GM12878 (cell line): ENCODE results near the gene SEMA3B. TPM values are rescaled to one million over a fixed set of nuclear protein-coding genes. Genes with fewer than 3 reads are reported as not detected.

Source experiments
- ATAC-seq: fragments of 200-7000 bp; cut with Tn5 transposase; 3 replicates; pipeline ENCODE4 v1.9.1; 2020; ENCODE audit warnings: mild to moderate bottlenecking, moderate library complexity
- BruUV-seq: library from RNA; stranded (reverse); fragments of 400-500 nt; replicated peaks from 2 replicates; lab custom pipeline; 2021; lab: Mats Ljungman, UMichigan
- CTCF ChIA-PET: fragments of 300-600 bp; sonication (Branson Sonifier 250); formaldehyde crosslinking; extraction: SDS; loops from one replicate; lab custom pipeline; 2021; ENCODE audit warnings: inconsistent platforms; lab: Yijun Ruan, JAX
- POLR2A ChIA-PET: fragments of 350-600 bp; formaldehyde crosslinking; extraction: SDS; loops from one replicate; lab custom pipeline; 2021; ENCODE audit warnings: inconsistent platforms; lab: Charles Lee
- RAD21 ChIA-PET: fragments of 300-600 bp; sonication (Branson Sonifier 250); formaldehyde crosslinking; loops from one replicate; lab custom pipeline; 2023; ENCODE audit warnings: antibody characterized with exemption; ENCODE audit not compliant: unreplicated experiment; lab: Charles Lee
- SMC1A ChIA-PET: fragments of 300-600 bp; sonication (Branson Sonifier 250); formaldehyde crosslinking; loops from one replicate; lab custom pipeline; 2023; ENCODE audit not compliant: unreplicated experiment, uncharacterized antibody; lab: Charles Lee
- DNase-seq: peaks from one replicate; pipeline ENCODE4 v3.0.0-alpha.2; 2011; ENCODE audit warnings: low read depth, low spot score
- FAIRE-seq: peaks from 3 replicates; lab custom pipeline; 2011; peaks lifted over from hg19 to GRCh38; lab: Jason Lieb, UNC
- H2AFZ ChIP-seq: 2 replicates; pipeline ENCODE4 v1.6.0; 2011; ENCODE audit warnings: low read depth, low read length, control low read depth; ENCODE audit not compliant: control insufficient read depth
- H3K27ac ChIP-seq: 2 replicates; pipeline ENCODE4 v1.5.1; 2011; ENCODE audit warnings: control low read depth; ENCODE audit not compliant: control insufficient read depth, insufficient read depth
- H3K27me3 ChIP-seq, 2 experiments: replicated peaks in 1 of 2; 2 replicates each; pipeline versions ENCODE4 v1.6.0 to v1.6.1; 2011; ENCODE audit warnings: low read length in 1 of 2; ENCODE audit not compliant: control insufficient read depth in 2 of 2, insufficient read depth in 2 of 2
- H3K36me3 ChIP-seq, 2 experiments: 2 replicates each; pipeline ENCODE4 v1.5.1; 2011; ENCODE audit warnings: low read length in 1 of 2; ENCODE audit not compliant: control insufficient read depth in 2 of 2, insufficient read depth in 2 of 2
- H3K4me1 ChIP-seq: 2 replicates; pipeline ENCODE4 v1.6.1; 2011; ENCODE audit warnings: mild to moderate bottlenecking, low read length, moderate library complexity, mixed read lengths; ENCODE audit not compliant: control insufficient read depth, insufficient read depth
- H3K4me2 ChIP-seq: 2 replicates; pipeline ENCODE4 v1.6.0; 2011; ENCODE audit warnings: control low read depth; ENCODE audit not compliant: control insufficient read depth, insufficient read depth
- H3K4me3 ChIP-seq: fragments of 200-600 bp; sonication (generic); 2 replicates; pipeline ENCODE4 v1.5.1; 2016
- H3K79me2 ChIP-seq: 2 replicates; pipeline ENCODE4 v1.6.0; 2011; ENCODE audit warnings: low read length; ENCODE audit not compliant: control insufficient read depth, insufficient read depth
- H3K9ac ChIP-seq: 2 replicates; pipeline ENCODE4 v1.8.0; 2011; ENCODE audit warnings: low read length, control low read depth, mixed read lengths; ENCODE audit not compliant: control insufficient read depth, insufficient read depth
- H3K9me3 ChIP-seq: replicated peaks from 3 replicates; pipeline ENCODE4 v1.5.1; 2011; ENCODE audit warnings: mild to moderate bottlenecking, low read length; ENCODE audit not compliant: control insufficient read depth, insufficient read depth
- H4K20me1 ChIP-seq: 2 replicates; pipeline ENCODE4 v1.6.0; 2011; ENCODE audit not compliant: control insufficient read depth, insufficient read depth
- CHD1 ChIP-seq: IDR thresholded peaks from 2 replicates; pipeline ENCODE4 v1.6.1; 2012; ENCODE audit warnings: low read depth, low read length, improper control_type of control experiment
- IRF5 ChIP-seq: fragments of 450-650 bp; IDR thresholded peaks from 2 replicates; pipeline ENCODE4 v1.6.1; 2017; ENCODE audit warnings: borderline replicate concordance
- MAX ChIP-seq: IDR thresholded peaks from 2 replicates; pipeline ENCODE4 v1.6.1; 2012; ENCODE audit warnings: low read depth, low read length, improper control_type of control experiment
- RUNX3 ChIP-seq: IDR thresholded peaks from 2 replicates; pipeline ENCODE4 v1.6.1; 2012; ENCODE audit warnings: low read length, inconsistent platforms
- SPI1 ChIP-seq: IDR thresholded peaks from 2 replicates; pipeline ENCODE4 v1.6.1; 2011; ENCODE audit warnings: low read depth, mild to moderate bottlenecking, low read length, moderate library complexity, borderline replicate concordance; ENCODE audit not compliant: insufficient read depth
- ZNF24 ChIP-seq: fragments of 450-650 bp; IDR thresholded peaks from 2 replicates; pipeline ENCODE4 v1.6.1; 2017; ENCODE audit warnings: antibody characterized with exemption, mild to moderate bottlenecking
- ZSCAN29 ChIP-seq: fragments of 450-650 bp; IDR thresholded peaks from 2 replicates; pipeline ENCODE4 v1.6.1; 2017; ENCODE audit warnings: mild to moderate bottlenecking, moderate library complexity
- WGBS: methylation state at CpG from one replicate; pipeline ENCODE4 v1.1.6; 2016; ENCODE audit warnings: low lambda C conversion rate; ENCODE audit not compliant: insufficient replicate concordance, insufficient coverage; ENCODE audit errors: missing lambda C conversion rate; 5-methylcytosine and 5-hydroxymethylcytosine counted together
- in situ Hi-C: fragments of 300-500 bp; cut with MboI; formaldehyde crosslinking; loops from 9 replicates; pipeline ENCODE4 v1.14.3; 2018; ENCODE audit warnings: mixed read lengths
- intact Hi-C: fragments of 100-400 bp; cut with micrococcal nuclease; formaldehyde crosslinking; loops from one replicate; pipeline ENCODE4 v1.14.2; 2022; ENCODE audit not compliant: unreplicated experiment
- polyA plus RNA-seq, 11 experiments: library from polyadenylated mRNA; depleted of rRNA in 4 of 11; unstranded in 6 of 11; stranded (reverse) in 5 of 11; fragments of >200 nt; fragmentation: Nextera tagmentation in 4 of 11; fragmentation: Illumina TruSeq in 1 of 11; extraction: Ambion mirVana in 4 of 11; extraction: Trizol in 1 of 11; gene quantifications; 1 replicate in 1 of 11; 2 replicates in 10 of 11; pipeline versions ENCODE4 v1.2.1 to v1.2.3, GENCODE V29; 2011 to 2016; ENCODE audit warnings: inconsistent platforms in 2 of 11, missing spikeins in 2 of 11, low read depth in 1 of 11
- total RNA-seq, 4 experiments: library from RNA; depleted of rRNA in 3 of 4; stranded (reverse); fragments of >200 nt in 3 of 4; fragmentation: Illumina TruSeq in 1 of 4; extraction: Trizol in 1 of 4; gene quantifications; 2 replicates each; pipeline versions ENCODE4 v1.2.1 to v1.2.3, GENCODE V29; 2013 to 2021
- TF ChIP-seq, protein P1 (sequence below): fragments of 450-650 bp; IDR thresholded peaks from 2 replicates; pipeline ENCODE4 v1.6.1; 2016; ENCODE audit warnings: mild to moderate bottlenecking

Gene SEMA3B
- total and polyA plus RNA-seq, 10 of the 15 experiments (the other 5 are each of a cell fraction or from before 2014, with no cell fraction given): 0.06 to 0.59 (median 0.14) TPM; not detected in 2

GRCh38 chr3:50262778-50263177 lies 6.2 kb upstream of the SEMA3B start:
- FAIRE-seq: no peak
- 65% methylated on average over 7 of the region's 7 CpGs for WGBS
- no peak for DNase-seq
- H3K4me3 ChIP-seq: no peak overlapping the region
- peaks cover 0 to 5% of the 10 kb centered on the region in 2 experiments; a peak in 3 of 4 replicates for H3K36me3 ChIP-seq
- no TSS peak for BruUV-seq
- H4K20me1 ChIP-seq: no peaks in the 10 kb centered on the region
- POLR2A ChIA-PET: no interaction called here
- in situ Hi-C loops (no loop called here), intact Hi-C loops (no loop called here)
- H3K9me3 ChIP-seq: no peaks in the 10 kb centered on the region; the same call in 2 of the 3 replicates
- H3K4me2 ChIP-seq: no peak overlapping the region
- H3K79me2 ChIP-seq: no peaks in the 10 kb centered on the region
- TF ChIP-seq ZNF24 (no peak), ZSCAN29 (no peak), IRF5 (no peak), RUNX3 (no peak), MAX (no peak), SPI1 (no peak), CHD1 (no peak)
- TF ChIP-seq, protein P1, sequence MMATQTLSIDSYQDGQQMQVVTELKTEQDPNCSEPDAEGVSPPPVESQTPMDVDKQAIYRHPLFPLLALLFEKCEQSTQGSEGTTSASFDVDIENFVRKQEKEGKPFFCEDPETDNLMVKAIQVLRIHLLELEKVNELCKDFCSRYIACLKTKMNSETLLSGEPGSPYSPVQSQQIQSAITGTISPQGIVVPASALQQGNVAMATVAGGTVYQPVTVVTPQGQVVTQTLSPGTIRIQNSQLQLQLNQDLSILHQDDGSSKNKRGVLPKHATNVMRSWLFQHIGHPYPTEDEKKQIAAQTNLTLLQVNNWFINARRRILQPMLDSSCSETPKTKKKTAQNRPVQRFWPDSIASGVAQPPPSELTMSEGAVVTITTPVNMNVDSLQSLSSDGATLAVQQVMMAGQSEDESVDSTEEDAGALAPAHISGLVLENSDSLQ: no peak
- H3K4me1 ChIP-seq: peaks cover 14% of the 10 kb centered on the region
- H2AFZ ChIP-seq: no peak overlapping the region
- SMC1A ChIA-PET: interaction anchor here (1.0 to 1.3 kb wide), 2 partner anchors 10 to 35 kb away, joined by 3 read pairs; no protein-coding TSS in a partner anchor
- no peak overlapping the region for H3K9ac ChIP-seq
- H3K27ac ChIP-seq: no peak overlapping the region
- RAD21 ChIA-PET: interaction anchor here (1.7 kb wide), 1 partner anchor 16 kb away, joined by 5 read pairs; no protein-coding TSS in a partner anchor
- no peak for ATAC-seq
- CTCF ChIA-PET: interaction anchor here (7.9 kb wide), 1 partner anchor 16 kb away, joined by 43 read pairs; no protein-coding TSS in a partner anchor
- peaks cover 0 to 4% of the 10 kb centered on the region in 2 experiments; a peak in 1 of 4 replicates for H3K27me3 ChIP-seq
